GM18526 (cell line): ENCODE measurements around the gene NFIA.

Experiments used
- POLR2A ChIP-seq: IDR thresholded peaks from 3 replicates; pipeline ENCODE4 v1.6.1; 2011; ENCODE audit not compliant: insufficient read length; ENCODE audit errors: extremely low read depth

NFIA gene

DNA sequence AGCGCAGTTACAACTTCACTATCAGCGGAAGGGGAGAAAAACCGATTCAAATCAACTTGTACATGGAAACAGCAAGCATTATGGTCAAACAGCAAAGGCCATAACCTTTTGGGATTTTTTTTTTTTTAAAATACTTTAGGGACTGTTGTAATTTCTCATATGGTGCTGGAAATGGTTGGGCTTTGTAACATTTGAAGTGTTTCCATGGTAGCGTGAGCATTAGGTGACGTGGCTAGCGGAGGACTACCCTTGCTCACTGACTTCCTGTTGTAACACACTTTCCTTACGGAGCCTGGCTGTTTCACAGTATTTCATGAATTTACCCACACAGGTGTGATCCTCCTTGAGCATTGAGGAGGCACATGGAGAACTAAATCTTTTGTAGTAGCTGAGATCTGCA, 373.0 kb downstream of the NFIA start:
- TF ChIP-seq POLR2A = no peak

GRCh38 chr1:61457526-61458040, 375.2 kb downstream of the NFIA start:
- TF ChIP-seq POLR2A = no peak

DNA sequence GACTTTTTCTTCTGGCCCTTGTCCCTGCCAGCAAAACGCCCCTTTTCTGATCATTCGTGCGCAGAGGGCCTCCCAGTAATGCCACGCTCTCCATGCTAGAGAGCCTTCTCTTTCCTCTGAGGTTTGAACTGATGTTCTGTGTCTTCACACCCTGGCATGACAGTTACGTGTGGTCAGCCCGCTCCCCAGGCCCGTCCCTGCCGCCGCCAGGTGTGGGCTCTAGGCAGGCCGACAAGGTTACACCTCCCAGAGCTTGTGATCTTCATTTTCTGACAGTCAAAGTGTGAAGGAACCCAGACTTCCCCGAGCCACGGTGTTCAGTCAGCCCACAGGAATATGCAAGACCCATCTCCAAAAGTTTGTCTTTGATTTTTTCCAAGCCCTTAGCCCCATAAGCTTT, 377.0 kb downstream of the NFIA start:
- no peak for TF ChIP-seq POLR2A

DNA sequence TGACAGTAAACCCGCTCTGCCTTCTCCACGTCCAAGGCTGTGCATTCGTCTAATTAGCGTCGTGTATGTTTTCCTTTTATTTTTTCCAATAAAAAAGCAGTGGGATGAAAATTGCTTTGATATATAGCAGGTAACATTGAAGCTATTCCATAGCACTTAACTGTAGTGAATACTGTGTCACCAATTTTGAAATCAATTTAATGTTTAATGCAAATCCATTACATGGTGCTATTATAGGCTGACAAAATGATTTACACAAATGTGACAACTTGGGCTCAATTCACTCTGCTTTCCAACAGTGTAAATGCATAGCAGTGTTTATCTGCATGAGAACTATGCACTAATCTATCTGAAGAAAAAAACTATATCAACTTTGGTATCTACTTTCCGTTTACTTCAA, 377.8 kb downstream of the NFIA start:
- TF ChIP-seq POLR2A = no peak

DNA sequence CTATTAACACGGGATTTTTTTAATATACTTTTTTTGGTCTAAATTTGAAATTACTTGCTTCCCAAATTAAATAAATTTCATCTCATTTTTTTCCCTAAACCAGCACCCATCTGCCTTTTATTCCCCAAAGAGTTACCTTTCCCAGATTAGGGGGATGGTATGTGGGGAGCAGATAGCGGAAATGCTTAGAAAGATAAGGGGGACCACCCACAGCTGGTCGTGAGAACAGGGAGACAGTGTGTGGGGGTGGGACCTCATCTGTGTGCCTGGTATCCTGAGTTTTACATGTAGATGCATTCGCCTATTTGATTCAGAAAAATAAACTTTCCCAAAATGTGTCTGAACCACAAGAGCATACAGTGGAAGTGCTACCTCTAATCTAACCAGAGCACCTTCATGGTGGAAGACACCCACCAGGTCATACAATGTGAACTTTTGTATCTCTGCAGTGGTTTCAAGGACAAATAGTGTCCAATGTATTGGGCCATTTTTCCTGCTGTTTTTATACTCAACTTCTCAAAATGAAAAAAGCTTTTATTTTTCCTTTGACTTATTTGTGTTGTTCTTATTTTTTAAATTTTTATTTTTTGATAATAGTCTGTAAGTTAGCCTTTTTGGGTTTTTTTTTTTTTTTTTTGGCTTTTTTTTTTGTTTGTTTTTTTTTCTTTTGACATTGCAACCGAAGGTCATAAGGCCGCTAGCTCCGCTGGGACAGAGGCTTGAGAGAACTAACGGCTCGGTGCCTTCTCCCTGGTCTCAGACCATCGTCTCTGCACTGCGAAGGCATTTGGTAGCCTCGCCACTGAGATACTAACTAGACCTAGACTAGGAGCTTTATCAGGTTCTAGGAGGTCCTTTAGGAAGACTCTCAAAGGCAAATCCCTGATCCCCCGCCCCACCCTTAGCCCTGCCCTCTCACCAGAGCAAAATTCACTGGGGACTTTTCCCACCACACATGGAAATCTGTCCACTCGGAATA, 379.3 kb downstream of the NFIA start:
- TF ChIP-seq POLR2A = no peak

DNA sequence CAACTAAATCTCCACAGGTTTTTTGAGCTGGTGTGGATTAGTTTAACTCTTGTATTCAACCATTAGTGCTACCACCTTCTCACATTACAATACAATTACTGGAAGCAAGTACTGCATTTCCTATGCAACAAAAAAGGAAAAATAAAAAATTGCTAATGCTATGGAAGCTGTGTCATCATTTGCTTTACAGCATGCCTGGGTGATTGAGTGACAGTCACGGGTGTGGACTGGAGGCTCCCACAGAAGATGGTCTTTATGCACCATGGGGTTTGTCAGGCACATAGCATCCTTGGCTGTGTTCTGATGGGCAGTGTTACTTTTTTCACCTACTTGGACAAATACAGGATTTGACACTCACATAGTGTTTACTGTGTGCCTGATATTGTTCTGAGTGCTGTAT, 380.3 kb downstream of the NFIA start:
- TF ChIP-seq POLR2A = no peak

GRCh38 chr1:61463220-61463619, 380.9 kb downstream of the NFIA start:
- no peak for TF ChIP-seq POLR2A

DNA sequence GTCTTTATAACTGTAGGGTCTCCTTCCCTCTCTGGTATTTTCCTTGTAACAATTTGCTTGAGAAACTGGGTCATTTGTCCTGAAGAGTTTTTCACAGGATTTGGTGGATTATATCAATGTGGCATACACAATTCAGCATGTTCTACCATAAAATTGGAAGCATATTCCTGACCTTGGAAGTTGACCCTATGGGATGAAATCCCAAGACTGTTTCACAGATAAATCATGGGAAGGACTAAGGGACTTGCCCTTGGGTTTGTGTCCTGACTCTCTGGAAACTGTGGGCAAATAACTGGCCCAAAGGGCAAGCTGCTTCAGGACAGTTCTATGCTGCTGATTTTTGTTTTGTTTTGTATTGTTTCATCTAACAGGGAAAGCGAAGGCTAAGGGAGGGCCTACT, 387.0 kb downstream of the NFIA start:
- no peak for TF ChIP-seq POLR2A

DNA sequence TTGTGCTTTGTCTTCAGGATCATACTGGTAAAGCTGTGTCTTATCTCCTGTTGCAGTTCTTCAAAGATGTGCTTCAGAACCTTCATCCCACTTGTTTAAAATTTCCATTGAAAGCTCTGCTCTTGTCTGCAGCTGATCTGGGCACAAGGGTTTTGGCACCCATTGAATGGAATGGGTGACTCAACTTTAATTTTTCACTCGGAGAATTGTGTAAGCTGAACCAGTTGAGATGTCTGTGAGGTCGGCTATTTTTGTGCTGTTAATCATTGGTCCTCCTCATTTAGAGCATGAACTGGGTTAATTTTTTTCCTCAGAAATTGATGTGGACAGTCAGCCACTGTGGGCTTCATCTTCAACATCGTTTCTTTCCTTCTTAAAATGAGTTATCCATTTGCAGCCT, 390.5 kb downstream of the NFIA start:
- no peak for TF ChIP-seq POLR2A

- no peak for TF ChIP-seq POLR2A
Measured at GRCh38 chr1:61474269-61474817, 392.0 kb downstream of the NFIA start.

- TF ChIP-seq POLR2A = no peak
Measured at GRCh38 chr1:61474963-61475362, 392.6 kb downstream of the NFIA start.

GRCh38 chr1:61477301-61477700, 394.9 kb downstream of the NFIA start:
- no peak for TF ChIP-seq POLR2A

DNA sequence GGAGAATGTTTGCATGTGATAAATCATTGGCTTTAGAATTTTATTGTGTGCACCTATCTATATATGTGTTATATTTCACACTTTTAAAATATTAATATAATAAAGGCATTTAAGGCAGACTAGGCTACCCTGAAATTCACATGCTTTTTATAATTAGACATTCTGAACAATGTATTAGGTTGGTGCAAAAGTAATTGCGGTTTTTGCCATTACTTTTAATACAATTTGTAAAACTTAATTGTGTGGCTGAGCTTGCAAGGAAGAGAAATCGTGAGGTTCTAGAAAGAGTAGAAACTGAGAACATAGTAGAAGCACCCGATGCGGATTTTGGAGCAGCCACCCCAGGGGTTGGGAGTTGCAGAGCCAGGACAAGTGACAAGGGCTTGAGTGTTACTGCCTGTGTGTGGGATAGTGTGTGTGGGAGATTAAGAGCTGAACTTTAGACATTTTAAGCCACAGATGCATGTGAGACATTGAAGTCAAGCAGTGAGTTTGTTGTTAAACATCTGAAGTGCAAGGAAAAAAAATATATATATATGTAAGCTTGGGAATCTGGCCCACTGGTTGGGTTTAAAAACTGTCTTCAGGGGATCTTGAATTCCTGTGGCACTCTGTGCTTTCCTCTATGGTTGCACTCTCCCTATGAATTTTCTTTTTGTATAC, 398.0 kb downstream of the NFIA start:
- TF ChIP-seq POLR2A = no peak

DNA sequence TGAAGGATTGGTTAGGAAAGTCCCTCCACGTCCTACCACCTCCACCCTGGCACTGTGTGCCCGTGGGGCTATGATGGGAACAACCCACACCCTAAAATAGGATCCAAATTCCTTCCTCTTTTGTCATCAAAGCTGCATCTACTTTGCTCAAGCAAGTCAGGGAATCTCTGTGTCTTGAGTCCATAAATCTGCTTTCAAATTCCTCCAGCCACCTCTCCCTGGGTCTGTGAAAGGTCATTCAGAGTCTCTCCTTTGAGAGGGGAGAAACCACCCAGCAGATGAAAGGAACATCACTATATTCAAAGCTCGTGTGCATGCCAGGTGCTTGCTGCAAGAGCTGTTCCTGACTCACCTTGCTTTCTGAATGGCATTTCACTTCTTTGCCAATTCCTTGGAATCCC, 399.0 kb downstream of the NFIA start:
- no peak for TF ChIP-seq POLR2A

DNA sequence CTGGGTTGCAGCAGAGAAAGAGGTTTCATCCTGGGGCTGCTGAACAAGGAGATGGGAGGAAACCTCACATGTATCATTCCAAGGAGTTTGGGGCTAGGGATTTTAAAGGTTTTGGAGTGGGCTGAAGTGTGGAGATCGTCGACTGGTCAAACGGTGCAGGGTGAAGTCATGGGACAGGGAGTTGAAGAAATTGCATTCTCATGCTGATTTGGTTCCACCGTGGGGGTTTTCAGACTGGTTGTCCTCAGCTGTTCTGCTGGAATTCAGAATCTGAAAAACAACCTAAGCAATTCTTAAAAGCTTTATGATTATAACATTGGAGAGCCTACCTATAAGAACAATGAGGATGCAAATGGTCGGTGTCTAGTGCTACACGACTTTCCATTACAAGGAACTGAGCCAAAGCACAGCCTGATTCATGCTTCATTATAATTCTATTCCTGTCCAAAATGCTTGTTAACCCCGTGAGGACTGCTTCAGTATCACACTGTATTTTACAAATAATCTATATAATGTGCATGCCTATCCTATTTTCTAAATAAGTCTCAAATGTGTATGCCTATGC, 399.9 kb downstream of the NFIA start:
- TF ChIP-seq POLR2A = no peak
